GM19324 (cell line): ENCODE data around the gene ZNF443.
"Not testable (repeated sequence)": the region's sequence is repeated elsewhere in the genome, so short reads cannot be mapped to it uniquely, and the experiment has no call there.

Source experiments
- ATAC-seq: cut with Tn5 transposase; IDR thresholded peaks from one replicate; pipeline ENCODE4 v1.9.1; 2021; ENCODE audit warnings: mild to moderate bottlenecking, moderate library complexity; ENCODE audit not compliant: unreplicated experiment, low FRiP score

Gene ZNF443

DNA sequence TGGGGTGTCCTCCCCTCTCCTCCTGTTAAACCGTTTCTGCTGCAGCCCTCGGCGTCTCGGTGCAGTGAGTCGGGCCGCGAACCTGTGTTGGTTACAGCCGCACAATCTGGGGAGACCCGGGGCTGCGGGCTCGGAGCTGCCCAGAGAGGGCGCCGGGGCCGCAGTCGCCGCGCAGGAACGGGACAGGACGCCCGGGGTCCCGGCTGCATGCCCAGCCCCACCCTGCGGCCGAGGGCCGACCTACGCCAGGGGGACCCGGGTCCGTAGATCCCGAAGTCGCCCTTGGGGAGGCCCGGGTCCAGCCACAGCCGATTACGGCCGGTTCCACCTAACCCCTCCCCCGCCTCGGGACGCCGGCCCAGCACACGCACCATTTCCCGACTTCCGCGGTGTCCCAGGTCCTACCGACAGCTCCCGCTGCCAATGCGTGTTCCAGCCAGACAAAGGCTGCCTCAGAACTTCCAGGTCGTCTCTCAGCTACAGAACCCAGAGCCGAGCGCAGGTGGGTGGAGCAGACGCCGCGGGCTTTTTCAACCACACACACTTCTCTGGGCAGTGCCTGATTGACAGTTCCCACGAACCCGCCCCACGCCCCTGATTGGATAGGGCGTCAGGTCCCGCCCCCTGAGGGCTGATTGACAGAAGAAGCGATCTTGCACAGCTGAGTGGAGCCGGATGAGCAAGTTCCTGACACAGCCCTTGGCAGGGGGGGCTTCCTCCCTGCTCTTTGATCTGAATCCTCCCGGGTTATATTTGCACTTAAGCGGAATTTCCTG, at the start of gene ZNF443:
Gene ZNF443 (minus strand): TSS at position 481 of the 776 bp plus-strand sequence. CDS start 107 bp downstream, at position 374.
- ATAC-seq, result peak; percentile 97

DNA sequence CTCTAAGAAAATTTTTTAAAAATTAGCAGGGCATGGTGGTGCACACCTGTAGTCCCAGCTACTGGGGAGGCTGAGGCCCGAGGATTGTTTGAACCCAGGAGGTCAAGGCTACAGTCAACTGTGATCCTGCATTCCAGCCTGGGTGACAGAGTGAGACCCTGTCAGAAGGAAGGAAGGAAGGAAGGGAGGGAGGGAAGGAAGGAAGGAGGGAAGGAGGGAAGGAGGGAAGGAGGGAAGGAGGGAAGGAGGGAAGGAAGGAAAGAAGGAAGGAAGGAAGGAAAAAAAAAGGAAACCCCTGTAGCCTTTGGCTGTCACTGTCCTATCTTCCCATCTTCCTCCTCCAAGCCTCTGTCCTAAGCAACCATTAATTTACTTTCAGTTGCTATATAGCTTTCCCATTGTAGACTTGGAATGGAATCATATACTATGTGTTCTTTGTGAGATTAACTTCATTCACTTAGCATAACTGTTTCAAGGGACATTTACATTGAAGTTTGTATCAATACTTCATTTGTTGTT, 45.5 kb upstream of the ZNF443 start:
- ATAC-seq, result not testable (repeated sequence)

DNA sequence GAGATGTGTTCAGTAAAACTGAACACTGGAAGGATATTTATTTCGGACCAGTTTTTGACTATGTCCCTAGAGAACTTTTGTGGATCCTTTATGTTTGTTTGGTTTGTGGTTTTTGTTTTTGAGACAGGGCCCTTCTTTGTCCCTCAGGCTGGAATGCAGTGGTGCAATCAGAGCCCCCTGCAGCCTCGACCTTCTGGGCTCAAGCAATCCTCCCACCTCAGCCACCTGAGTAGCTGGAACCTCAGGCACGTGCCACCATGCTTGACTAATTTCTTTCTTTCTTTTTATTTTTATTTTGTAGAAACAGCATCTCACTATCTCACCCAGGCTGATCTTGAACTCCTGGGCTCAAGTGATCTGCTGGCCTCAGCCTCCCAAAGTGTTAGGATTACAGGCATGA, 44.8 kb upstream of the ZNF443 start:
- no peak for ATAC-seq

DNA sequence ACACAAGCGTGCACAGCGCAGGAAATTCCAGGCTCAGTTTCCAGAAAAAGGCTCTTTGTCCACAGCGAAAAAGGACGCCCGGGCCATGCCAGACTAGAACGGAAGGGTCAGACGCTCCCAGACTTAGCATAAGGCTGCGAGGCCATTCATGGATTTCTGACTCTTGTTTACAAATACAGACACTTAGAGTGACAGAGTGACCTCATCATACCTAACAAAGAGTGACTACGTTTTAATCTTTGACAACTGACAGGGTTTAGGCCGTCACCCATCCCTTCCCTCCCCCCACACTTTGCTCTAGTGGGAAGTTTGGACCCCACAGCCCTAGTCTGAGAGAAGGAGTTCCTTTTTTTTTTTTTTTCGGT, 44.2 kb upstream of the ZNF443 start:
- peak; percentile 17 for ATAC-seq

DNA sequence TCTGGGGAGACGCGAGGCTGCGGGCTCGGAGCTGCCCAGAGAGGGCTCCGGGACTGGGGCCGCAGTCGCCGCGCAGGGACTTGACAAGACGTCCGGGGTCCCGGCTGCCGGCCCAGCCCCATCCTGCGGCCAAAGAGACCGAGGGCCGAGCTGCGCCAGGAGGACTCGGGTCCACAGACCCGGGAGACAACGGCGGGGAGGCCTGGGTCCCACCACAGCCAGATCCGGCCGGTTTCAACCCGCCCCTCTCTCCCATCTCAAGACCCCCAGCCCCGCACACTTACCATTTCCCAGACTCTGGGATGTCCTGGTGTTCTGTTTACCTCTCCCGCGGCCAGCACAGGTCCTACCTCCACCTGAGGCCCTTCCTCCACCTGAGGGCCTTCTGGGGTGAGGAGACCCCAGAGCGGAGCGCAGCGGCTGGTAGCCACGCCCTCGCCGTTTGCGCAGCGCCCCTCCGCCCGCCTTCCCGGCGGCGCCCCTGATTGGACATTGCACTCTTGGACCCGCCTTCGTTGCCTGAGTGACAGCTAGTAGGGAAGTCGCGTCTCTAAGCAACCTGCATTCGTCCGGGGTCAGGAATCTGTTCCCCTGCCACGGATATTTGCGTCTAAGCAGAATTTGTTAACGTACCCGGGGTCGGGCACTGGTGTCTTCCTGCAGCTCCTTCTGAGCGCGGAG, 43.7 kb upstream of the ZNF443 start, which contains the start of gene ZNF709:
Gene ZNF709 (minus strand): TSS at position 446 of the 681 bp plus-strand sequence. CDS start 159 bp downstream, at position 287.
- peak; percentile 95 for ATAC-seq

DNA sequence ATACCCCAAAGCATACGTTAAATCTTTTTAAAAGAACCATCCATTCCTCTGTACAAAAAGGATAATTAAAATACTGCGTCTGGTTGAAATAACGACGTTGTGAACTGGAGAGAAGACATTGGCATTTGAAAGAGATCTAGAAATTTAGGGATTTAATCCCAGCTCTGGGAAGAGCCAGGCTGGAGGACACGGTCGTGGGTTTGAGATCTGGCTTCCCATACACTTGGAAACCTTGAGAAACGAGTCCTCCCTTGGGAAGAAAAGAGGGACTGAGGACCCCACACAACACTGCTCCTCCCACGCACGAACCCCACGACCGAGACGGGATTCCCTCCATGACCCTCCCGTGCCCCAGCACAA, 43.2 kb upstream of the ZNF443 start:
- ATAC-seq, result no peak

DNA sequence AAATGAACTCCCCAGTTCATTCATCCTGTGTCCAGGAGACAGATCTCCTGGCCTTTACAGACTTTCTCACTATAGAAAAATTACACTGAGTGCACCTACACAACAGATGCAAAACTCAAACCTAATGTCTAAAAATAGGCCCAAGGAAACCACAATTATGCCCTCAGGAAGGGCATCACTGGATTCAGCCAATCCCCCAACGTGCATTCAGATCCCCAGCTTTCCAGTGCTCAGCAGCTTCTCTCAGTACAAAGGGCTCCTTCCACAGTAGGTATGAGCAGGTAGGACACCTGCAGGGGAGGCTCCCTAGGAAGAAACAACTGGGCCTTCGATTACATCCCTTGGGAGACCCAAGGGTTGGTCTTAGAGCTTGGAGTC, 41.7 kb upstream of the ZNF443 start:
- no peak for ATAC-seq

DNA sequence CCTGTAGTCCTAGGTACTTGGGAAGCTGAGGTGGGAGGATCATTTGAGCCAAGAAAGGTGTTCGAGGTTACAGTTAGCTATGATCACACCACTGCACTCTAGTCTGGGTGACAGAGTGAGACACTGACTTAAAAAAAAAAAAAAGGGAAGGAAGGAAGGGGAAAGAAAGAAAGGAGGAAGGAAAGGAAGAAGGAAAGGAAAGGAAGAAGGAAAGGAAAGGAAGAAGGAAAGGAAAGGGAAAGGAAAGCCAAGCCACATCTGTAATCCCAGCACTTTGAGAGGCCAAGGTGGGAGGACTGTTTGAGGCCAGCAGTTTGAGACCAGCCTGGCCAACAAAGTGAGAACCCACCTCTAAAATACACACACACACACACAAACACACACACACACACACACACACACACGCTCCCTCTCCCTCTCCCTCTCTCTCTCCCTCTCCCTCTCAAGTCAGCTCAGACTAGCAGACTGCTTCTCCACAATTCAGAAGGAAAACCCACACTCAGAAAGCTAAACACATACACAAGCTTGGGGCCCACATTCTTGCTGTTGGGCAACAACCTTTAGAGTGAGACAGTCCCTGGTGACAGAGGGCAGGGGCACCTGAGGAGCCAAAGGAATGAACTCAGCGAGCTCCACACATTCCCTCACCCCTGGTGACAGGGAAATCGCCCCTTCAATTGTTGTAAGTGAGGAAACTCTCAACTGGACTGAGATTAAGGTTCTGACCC, 41.1 kb upstream of the ZNF443 start:
- ATAC-seq, result no peak

DNA sequence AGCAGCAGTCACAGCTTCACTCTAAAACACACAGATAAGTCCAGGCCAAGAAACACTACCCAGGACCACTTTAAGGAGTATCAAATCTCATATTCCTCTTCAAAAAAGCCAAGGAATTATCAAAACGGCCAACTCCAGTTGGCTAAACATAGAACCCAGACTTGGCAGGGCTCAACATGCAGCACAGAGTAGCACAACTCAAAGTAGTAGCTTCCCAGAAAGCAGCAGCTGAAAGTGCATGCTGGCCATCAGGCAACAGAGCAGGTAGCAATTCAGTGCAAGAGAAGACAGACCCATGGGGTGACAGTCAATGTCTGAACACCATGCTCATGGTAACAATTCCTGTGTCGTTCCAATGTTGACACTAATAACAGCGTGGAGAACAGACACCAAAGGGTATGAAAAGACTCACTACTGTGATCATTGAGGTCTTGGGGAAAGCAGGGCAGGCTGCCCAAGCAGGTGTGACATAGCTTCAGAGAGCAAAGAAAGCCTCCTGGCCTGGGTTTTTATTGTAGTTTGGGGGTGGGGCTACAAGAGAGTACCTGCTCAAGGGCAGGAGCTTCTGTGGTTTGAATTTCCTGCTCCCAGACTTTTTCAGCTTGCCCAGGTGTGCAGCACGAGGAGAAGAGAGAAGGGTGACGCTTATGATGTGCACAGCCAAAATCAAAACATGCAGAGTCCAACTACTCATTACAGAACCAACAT, 37.6 kb upstream of the ZNF443 start:
- ATAC-seq, result no peak

DNA sequence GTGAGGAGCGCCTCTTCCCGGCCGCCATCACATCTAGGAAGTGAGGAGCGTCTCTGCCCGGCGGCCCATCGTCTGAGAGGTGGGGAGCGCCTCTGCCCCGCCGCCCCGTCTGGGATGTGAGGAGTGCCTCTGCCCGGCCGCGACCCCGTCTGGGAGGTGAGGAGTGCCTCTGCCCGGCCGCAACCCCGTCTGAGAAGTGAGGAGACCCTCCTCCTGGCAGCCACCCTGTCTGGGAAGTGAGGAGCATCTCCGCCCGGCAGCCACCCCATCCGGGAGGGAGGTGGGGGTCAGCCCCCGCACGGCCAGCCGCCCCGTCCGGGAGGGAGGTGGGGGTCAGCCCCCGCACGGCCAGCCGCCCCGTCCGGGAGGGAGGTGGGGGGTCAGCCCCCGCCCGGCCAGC, 26.8 kb upstream of the ZNF443 start:
- ATAC-seq, result not testable (repeated sequence)

DNA sequence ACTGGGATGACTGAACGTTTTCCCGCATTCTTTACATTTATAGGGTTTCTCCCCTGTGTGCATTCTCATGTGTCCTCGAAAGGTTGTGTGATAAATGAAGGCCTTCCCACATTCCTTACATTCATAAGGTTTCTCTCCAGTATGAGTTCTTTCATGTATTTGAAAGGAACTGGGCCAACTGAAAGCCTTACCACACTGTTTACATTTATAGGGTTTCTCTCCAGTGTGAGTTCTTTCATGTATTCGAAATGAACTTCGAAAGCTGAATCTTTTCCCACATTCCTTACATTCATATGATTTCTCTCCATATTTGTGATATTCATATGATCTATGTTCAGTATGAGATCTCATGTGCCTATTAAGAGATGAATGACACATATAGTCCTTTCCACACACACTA, 24.4 kb upstream of the ZNF443 start:
- no peak for ATAC-seq

DNA sequence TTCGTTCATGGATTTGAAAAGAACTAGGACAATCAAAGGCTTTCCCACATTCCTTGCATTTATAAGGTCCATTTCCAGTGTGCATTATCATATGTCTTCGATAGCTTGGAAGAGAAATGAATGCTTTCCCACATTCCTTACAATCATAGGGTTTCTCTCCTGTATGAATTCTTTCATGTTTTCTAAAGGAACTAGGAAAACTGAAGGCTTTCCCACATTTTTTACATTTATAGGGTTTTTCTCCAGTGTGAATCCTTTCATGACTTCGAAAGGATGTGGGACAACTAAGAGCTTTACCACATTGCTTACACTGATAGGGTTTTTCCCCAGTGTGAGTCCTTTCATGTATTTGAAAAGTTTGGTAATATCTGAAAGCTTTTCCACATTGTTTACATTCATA, 23.9 kb upstream of the ZNF443 start:
- no peak for ATAC-seq

DNA sequence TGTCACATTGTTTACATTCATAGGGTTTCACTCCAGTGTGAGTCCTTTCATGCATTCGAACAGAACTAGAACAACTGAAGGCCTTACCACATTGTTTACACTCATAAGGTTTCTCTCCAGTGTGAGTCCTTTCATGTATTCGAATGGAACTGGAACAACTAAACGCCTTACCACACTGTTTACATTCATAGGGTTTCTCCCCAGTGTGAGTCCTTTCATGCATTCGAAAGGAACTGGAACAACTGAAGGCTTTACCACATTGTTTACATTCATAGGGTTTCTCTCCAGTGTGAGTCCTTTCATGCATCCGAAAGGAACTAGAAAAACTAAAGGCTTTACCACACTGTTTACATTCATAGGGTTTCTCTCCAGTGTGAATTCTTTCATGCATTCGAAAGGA, 23.3 kb upstream of the ZNF443 start:
- ATAC-seq, result not testable (repeated sequence)

DNA sequence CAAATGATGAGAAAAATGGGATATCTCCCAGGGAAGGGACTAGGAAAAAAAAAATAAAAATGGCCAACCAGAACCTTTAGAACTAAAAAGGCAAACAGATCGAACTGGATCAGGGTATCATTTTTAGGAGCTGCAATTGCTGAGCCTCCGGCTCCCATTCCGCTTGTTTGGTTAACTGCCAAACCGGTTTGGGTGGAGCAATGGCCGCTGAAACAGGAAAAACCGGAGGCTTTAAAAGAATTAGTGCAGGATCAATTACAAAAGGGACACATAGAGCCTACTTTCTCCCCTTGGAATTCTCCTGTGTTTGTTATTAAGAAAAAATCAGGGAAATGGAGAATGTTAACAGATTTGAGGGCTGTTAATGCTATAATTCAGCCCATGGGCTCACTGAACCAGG, 12.7 kb upstream of the ZNF443 start:
- no peak for ATAC-seq

DNA sequence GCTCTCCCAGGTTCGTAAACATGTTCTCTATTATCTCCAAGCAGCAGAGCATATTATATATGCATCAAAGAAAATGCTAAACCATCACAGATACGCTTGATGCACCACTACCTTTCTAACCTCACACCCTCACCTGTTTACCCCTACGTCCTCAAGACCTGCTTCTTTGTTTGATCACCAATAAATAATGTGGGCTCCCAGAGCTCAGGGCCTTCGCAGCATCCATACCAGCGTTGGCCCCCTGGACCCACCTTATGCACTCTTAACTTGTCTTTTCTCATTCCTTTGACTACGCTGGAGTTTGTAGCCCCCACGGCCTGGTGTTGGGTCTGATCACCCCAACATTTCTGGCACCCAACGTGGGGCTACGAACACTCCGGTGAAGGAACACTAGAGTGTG, 10.0 kb upstream of the ZNF443 start:
- ATAC-seq, result no peak

DNA sequence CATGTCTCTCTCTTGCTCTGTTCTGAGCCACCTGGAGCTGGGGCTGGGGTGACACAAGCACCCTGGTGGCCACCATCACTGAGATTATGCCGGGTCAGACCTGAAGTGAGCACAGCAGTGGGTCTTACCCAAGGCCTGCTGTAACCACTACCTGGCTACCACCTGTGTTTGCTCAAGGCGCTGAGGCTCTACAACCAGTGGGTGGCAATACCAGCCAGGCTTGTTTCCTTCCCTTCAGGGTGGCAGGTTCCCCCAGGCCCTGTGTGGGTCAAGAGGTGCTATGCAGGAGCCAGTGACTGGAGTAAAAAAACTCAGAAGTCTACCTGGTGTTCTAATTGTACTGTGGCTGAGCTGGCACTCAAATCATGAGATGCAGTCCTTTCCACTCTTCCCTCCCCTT, 8.0 kb upstream of the ZNF443 start:
- no peak for ATAC-seq

DNA sequence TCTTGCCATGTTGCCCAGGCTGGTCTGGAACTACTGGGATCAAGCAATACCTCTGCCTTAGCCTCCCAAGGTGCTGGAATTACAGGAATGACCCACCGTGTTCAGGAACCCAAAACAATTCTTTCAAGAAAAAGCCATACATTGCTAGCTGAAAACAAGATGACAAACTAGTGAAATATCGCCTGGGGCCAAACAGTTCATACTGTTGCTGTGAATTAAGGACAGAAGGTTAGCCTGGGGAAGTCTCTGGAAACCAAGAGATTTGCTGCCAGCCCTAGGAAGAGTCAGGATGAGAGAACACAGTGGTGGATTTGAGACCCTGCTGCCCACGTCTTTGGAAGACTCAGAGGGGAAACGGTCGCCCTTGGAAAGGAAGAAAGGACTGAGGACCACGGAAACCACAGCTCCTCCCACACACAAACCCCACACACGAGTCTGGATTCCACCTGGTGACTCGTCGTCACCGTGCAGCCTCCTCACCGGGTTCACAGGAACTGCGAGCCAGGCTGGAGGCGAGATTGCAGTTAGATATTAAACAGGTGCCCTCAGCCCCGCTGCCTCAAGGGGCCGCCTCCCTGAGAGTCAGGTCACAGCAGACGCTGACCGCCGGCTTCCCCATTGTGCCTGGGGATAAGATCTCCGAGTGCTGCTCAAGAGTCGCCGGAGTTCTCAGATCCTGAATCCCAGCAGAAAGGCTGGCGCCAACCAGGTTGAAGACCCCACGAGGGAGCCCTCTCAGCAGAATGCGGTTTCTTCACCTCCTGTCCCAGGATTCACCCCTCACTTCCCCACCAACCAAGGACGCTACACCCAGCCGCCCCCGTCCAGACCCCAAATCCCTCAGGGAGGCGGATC, 908 bp downstream of the ZNF443 start:
- ATAC-seq, result peak; percentile 24

DNA sequence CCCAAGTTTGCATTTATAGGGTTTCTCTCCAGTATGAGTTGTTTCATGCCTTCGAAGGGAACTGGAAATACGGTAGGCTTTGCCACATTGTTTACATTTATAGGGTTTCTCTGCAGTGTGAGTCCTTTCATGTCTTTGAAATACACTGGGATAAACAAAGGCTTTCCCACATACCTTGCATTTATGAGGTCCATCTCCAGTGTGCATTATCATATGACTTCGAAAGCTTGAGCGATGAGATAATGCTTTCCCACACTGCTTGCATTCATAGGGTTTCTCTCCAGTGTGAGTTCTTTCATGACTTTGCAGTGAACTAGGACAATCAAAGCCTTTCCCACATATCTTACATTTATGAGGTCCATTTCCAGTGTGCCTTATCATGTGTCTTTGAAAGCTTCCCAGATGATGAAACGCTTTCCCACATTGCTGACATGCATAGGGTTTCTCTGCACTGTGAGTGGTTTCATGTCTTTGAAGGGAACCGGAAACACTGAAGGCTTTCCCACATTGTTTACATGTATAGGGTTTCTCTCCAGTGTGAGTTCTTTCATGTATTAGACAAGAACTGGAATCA, 10.0 kb downstream of the ZNF443 start:
- not testable (repeated sequence) for ATAC-seq

DNA sequence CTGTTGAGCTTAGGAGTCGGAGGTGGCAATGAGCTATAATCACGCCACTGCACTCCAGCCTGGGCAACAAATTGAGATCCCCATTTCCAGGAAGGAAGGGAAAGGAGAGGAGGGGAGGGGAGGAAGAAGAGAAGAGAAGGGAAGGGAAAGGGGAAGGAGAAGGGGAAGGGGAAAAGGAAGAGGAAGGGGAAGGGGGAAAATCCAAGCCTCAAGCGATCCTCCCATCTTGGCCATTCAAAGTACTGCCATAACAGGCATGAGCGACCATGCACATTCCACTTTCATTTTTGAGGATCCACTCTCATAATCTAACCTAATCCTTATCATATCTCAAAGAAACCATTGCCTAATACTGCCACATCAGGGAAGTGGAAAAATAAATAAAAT, 14.9 kb downstream of the ZNF443 start:
- ATAC-seq, result no peak
